CD4-positive, alpha-beta T cell treated with Interleukin-17A for 1 hour (primary cell): ENCODE results near the gene TGFBR3.

Experiments
- DNase-seq: peaks from one replicate; pipeline ENCODE4 v3.0.0-alpha.2; 2020

TGFBR3 gene

GRCh38 chr1:91776068-91776794 is 109.7 kb downstream of the TGFBR3 start:
- DNase-seq: no peak

- DNase-seq: no peak
These were observed 110.7 kb downstream of the TGFBR3 start for GRCh38 chr1:91775227-91775626.

- no peak for DNase-seq
These were observed 111.3 kb downstream of the TGFBR3 start for GRCh38 chr1:91774520-91775203.

GRCh38 chr1:91771717-91772116 is 114.2 kb downstream of the TGFBR3 start:
- no peak for DNase-seq

GRCh38 chr1:91770667-91771268 is 115.2 kb downstream of the TGFBR3 start:
- DNase-seq: no peak

GRCh38 chr1:91769742-91770141 is 116.2 kb downstream of the TGFBR3 start:
- no peak for DNase-seq

GRCh38 chr1:91768786-91769725 is 116.9 kb downstream of the TGFBR3 start:
- DNase-seq: no peak

GRCh38 chr1:91768120-91768519 is 117.8 kb downstream of the TGFBR3 start:
- no peak for DNase-seq

- no peak for DNase-seq
These were observed 119.1 kb downstream of the TGFBR3 start for GRCh38 chr1:91766883-91767282.

- no peak for DNase-seq
These were observed 120.0 kb downstream of the TGFBR3 start for GRCh38 chr1:91765880-91766443.

GRCh38 chr1:91765293-91765692 is 120.7 kb downstream of the TGFBR3 start:
- DNase-seq: no peak

GRCh38 chr1:91764471-91765115 is 121.4 kb downstream of the TGFBR3 start:
- no peak for DNase-seq

GRCh38 chr1:91763252-91763651 is 122.7 kb downstream of the TGFBR3 start:
- DNase-seq: no peak

GRCh38 chr1:91761295-91761721 is 124.6 kb downstream of the TGFBR3 start:
- no peak for DNase-seq

GRCh38 chr1:91760512-91760911 is 125.4 kb downstream of the TGFBR3 start:
- DNase-seq: no peak

GRCh38 chr1:91759076-91759475 is 126.9 kb downstream of the TGFBR3 start:
- no peak for DNase-seq

- DNase-seq: no peak
These were observed 128.0 kb downstream of the TGFBR3 start for GRCh38 chr1:91757763-91758460.

- DNase-seq: no peak
These were observed 130.2 kb downstream of the TGFBR3 start for GRCh38 chr1:91755702-91756287.

GRCh38 chr1:91754816-91755580 is 131.0 kb downstream of the TGFBR3 start:
- DNase-seq: no peak

- no peak for DNase-seq
These were observed 131.6 kb downstream of the TGFBR3 start for GRCh38 chr1:91754348-91754747.
